Kidney epithelial cell (primary cell): ENCODE measurements around the gene CNTROB. TPM values are rescaled to one million over a fixed set of nuclear protein-coding genes. Genes with fewer than 3 reads are reported as not detected.

Experiments used
- DNase-seq: peaks from one replicate; pipeline ENCODE4 v3.0.0-alpha.2; 2010; ENCODE audit warnings: low read depth
- H3K27me3 ChIP-seq: 2 replicates; pipeline ENCODE4 v1.6.0; 2011; ENCODE audit warnings: low read length; ENCODE audit not compliant: control insufficient read depth, insufficient read depth
- H3K36me3 ChIP-seq: 2 replicates; pipeline ENCODE4 v1.5.1; 2011; ENCODE audit warnings: low read length; ENCODE audit not compliant: control insufficient read depth, insufficient read depth
- H3K4me3 ChIP-seq: 2 replicates; pipeline ENCODE4 v1.5.1; 2011; ENCODE audit warnings: low read depth, mild to moderate bottlenecking, control low read depth, low read length
- total RNA-seq: library from RNA; depleted of rRNA; stranded (reverse); fragments of >200 nt; gene quantifications from 2 replicates; pipeline ENCODE4 v1.2.3, GENCODE V29; 2015
- TF ChIP-seq, protein P1 (sequence below): IDR thresholded peaks from 2 replicates; pipeline ENCODE4 v1.5.1; 2011; ENCODE audit warnings: mild to moderate bottlenecking, moderate library complexity, low read length, control low read depth, inconsistent platforms; ENCODE audit not compliant: insufficient read depth, poor library complexity, severe bottlenecking

The CNTROB gene
- total RNA-seq, 1 donor from 2014 or later: 20.1 TPM

- TF ChIP-seq, protein P1, sequence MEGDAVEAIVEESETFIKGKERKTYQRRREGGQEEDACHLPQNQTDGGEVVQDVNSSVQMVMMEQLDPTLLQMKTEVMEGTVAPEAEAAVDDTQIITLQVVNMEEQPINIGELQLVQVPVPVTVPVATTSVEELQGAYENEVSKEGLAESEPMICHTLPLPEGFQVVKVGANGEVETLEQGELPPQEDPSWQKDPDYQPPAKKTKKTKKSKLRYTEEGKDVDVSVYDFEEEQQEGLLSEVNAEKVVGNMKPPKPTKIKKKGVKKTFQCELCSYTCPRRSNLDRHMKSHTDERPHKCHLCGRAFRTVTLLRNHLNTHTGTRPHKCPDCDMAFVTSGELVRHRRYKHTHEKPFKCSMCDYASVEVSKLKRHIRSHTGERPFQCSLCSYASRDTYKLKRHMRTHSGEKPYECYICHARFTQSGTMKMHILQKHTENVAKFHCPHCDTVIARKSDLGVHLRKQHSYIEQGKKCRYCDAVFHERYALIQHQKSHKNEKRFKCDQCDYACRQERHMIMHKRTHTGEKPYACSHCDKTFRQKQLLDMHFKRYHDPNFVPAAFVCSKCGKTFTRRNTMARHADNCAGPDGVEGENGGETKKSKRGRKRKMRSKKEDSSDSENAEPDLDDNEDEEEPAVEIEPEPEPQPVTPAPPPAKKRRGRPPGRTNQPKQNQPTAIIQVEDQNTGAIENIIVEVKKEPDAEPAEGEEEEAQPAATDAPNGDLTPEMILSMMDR: no peak
- Histone ChIP-seq H3K27me3 (no peaks in the 10 kb centered on the region), H3K36me3 (no peaks in the 10 kb centered on the region), H3K4me3 (no peak overlapping the region)
- no peak for DNase-seq
Observed at GRCh38 chr17:7977039-7977438, 45.0 kb downstream of the CNTROB start.

- DNase-seq: no peak
- TF ChIP-seq, protein P1: no peak
- Histone ChIP-seq H3K4me3 (no peak overlapping the region), H3K27me3 (no peaks in the 10 kb centered on the region), H3K36me3 (no peaks in the 10 kb centered on the region)
Observed at GRCh38 chr17:7977805-7978204, 45.8 kb downstream of the CNTROB start.

- H3K36me3 ChIP-seq: no peaks in the 10 kb centered on the region
- H3K4me3 ChIP-seq: no peak overlapping the region
- peaks cover 3% of the 10 kb centered on the region for H3K27me3 ChIP-seq
- TF ChIP-seq, protein P1: no peak
- no peak for DNase-seq
Observed at GRCh38 chr17:7982173-7982572, 50.2 kb downstream of the CNTROB start.

- DNase-seq: no peak
- TF ChIP-seq, protein P1: peak; percentile 21
- H3K27me3 ChIP-seq: peaks cover 3% of the 10 kb centered on the region
- no peaks in the 10 kb centered on the region for H3K36me3 ChIP-seq
- H3K4me3 ChIP-seq: no peak overlapping the region
Observed at GRCh38 chr17:7982666-7983065, 50.7 kb downstream of the CNTROB start.

- H3K36me3 ChIP-seq: no peaks in the 10 kb centered on the region
- DNase-seq: no peak
- TF ChIP-seq, protein P1: no peak
- H3K4me3 ChIP-seq: no peak overlapping the region
- H3K27me3 ChIP-seq: peaks cover 3% of the 10 kb centered on the region
Observed at GRCh38 chr17:7984904-7985303, 52.9 kb downstream of the CNTROB start.

- TF ChIP-seq, protein P1: no peak
Observed at GRCh38 chr17:7987112-7987893, 55.3 kb downstream of the CNTROB start.

More at GRCh38 chr17:7987112-7987893, 55.3 kb downstream of the CNTROB start:
- DNase-seq: no peak
- Histone ChIP-seq H3K36me3 (no peaks in the 10 kb centered on the region), H3K27me3 (peaks cover 3% of the 10 kb centered on the region), H3K4me3 (no peak overlapping the region)
